ENCODE measurements around the gene AKAP13. TPM values are rescaled to one million over a fixed set of nuclear protein-coding genes. Genes with fewer than 3 reads are reported as not detected.

The AKAP13 gene
- total RNA-seq, 2 donors from 2014 or later, result 228 to 273 TPM

DNA sequence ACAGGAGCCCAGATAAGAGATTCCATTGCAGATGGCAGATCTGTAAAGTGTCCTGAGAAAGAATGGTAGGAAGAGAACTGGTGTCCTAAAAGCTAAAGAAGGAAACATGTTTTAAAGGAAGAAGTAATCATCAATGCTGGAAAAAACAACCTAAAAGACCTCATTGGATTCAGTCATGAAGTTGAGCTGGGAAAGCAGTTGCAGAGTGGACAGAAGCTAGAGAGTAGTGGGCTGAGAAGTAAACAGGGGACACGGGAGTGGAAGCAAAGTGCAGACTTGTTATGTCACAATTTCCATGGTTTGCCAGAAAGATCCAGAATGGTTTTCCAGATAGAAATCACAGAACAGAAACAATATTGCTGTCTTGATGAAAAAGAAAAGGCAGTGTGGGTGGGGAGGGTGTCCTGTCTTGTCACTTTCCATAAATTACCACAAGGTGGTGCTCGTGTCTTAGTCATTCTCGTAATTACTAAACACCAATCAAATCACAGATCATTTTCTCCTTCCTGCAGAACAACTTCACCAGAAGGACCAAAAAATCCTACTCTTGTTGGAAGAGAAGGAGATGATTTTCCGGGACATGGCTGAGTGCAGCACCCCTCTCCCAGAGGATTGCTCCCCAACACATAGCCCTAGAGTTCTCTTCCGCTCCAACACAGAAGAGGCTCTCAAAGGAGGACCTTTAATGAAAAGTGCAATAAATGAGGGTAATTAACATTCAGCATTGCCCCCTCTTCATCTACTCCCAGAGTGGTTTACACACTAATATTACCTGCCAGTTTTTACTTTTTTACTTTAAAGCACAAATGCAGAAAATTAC lies 349.8 kb downstream of the AKAP13 start:
- Histone ChIP-seq H3K4me1 (ENCODE audit: control insufficient read depth in 1 of 2, low read depth in 2 of 2) (peaks cover 18 to 22% of the 10 kb centered on the region in 2 donors), H3K27ac (no peak overlapping the region), H3K4me3 (no peak overlapping the region), H3K27me3 (replicated peaks; ENCODE audit: insufficient read depth) (no peaks in the 10 kb centered on the region), H3K36me3 (peaks cover 60% of the 10 kb centered on the region), H3K9me3 (peaks cover 7% of the 10 kb centered on the region)
- TF ChIP-seq, protein P1, sequence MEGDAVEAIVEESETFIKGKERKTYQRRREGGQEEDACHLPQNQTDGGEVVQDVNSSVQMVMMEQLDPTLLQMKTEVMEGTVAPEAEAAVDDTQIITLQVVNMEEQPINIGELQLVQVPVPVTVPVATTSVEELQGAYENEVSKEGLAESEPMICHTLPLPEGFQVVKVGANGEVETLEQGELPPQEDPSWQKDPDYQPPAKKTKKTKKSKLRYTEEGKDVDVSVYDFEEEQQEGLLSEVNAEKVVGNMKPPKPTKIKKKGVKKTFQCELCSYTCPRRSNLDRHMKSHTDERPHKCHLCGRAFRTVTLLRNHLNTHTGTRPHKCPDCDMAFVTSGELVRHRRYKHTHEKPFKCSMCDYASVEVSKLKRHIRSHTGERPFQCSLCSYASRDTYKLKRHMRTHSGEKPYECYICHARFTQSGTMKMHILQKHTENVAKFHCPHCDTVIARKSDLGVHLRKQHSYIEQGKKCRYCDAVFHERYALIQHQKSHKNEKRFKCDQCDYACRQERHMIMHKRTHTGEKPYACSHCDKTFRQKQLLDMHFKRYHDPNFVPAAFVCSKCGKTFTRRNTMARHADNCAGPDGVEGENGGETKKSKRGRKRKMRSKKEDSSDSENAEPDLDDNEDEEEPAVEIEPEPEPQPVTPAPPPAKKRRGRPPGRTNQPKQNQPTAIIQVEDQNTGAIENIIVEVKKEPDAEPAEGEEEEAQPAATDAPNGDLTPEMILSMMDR (IDR thresholded peaks at IDR 0.05), result peak; percentile 76
- DNase-seq (ENCODE audit: low spot score), result no peak
- ATAC-seq (ENCODE audit: insufficient number of reproducible peaks, low FRiP score, low read depth), result no peak

DNA sequence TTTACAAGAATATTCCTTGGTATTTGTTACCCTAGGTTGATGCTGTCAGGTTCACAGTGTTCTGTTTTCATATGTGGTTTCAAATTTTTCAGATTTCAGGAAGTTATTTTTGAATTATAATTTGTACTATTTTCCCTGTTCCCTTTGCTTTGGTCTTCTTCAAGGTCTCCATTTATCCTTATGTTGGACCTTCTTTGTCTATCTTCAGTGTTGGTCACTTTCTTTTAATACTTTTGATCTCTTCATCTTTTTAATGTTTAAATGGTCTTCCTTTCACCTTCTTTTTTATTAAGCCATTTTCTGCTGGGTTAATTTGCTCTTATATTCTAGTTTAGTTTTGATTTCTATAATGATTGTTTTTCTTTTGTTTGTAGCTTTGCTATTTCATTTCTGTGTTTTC lies 353.0 kb downstream of the AKAP13 start:
- TF ChIP-seq, protein P1 (IDR thresholded peaks at IDR 0.05), result no peak
- DNase-seq (ENCODE audit: low spot score), result no peak
- Histone ChIP-seq H3K4me3 (no peak overlapping the region), H3K27ac (no peak overlapping the region), H3K9me3 (peaks cover 7% of the 10 kb centered on the region), H3K4me1 (ENCODE audit: control insufficient read depth in 1 of 2, low read depth in 2 of 2) (no peaks in the 10 kb centered on the region), H3K27me3 (replicated peaks; ENCODE audit: insufficient read depth) (no peaks in the 10 kb centered on the region), H3K36me3 (peaks cover 58% of the 10 kb centered on the region)
- ATAC-seq (ENCODE audit: insufficient number of reproducible peaks, low FRiP score, low read depth), result no peak

DNA sequence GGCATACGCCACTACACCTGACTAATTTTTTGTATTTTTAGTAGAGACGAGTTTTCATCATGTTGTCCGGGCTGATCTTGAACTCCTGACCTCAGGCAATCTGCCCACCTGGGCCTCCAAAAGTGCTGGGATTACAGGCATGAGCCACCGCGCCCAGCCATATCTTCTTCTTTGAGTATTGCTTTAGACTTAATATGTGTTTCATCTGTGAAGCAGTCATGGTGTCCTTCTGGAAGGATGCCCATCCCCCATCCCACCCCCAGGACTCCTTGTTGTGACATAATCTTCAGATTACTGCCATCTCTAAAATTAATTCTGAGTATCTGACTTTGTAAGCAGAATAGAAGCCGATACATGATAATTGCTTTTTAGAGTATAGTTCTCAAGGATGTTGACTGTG lies 356.7 kb downstream of the AKAP13 start:
- Histone ChIP-seq H3K4me3 (no peak overlapping the region), H3K4me1 (ENCODE audit: control insufficient read depth in 1 of 2, low read depth in 2 of 2) (peaks cover 5 to 6% of the 10 kb centered on the region in 2 donors), H3K27me3 (replicated peaks; ENCODE audit: insufficient read depth) (no peaks in the 10 kb centered on the region), H3K9me3 (peaks cover 7% of the 10 kb centered on the region), H3K36me3 (peaks cover 40% of the 10 kb centered on the region), H3K27ac (no peak overlapping the region)
- DNase-seq (ENCODE audit: low spot score) (no peak), ATAC-seq (ENCODE audit: insufficient number of reproducible peaks, low FRiP score, low read depth) (no peak)
- TF ChIP-seq, protein P1 (IDR thresholded peaks at IDR 0.05), result no peak

DNA sequence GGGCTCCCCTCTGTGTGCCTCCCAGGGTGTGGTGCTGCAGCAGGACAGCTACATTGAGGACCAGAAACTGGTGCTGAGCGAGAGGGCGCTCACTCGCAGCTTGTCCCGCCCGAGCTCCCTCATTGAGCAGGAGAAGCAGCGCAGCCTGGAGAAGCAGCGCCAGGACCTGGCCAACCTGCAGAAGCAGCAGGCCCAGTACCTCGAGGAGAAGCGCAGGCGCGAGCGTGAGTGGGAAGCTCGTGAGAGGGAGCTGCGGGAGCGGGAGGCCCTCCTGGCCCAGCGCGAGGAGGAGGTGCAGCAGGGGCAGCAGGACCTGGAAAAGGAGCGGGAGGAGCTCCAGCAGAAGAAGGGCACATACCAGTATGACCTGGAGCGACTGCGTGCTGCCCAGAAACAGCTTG lies 360.6 kb downstream of the AKAP13 start:
- DNase-seq (ENCODE audit: low spot score) (no peak), ATAC-seq (ENCODE audit: insufficient number of reproducible peaks, low FRiP score, low read depth) (no peak)
- H3K9me3 ChIP-seq, result no peaks in the 10 kb centered on the region
- H3K4me3 ChIP-seq, result no peak overlapping the region
- no peak overlapping the region for H3K27ac ChIP-seq
- H3K4me1 ChIP-seq (ENCODE audit: control insufficient read depth in 1 of 2, low read depth in 2 of 2), result peaks cover 9 to 16% of the 10 kb centered on the region in 2 donors
- no peaks in the 10 kb centered on the region for H3K27me3 ChIP-seq (replicated peaks; ENCODE audit: insufficient read depth)
- H3K36me3 ChIP-seq, result peaks cover 48% of the 10 kb centered on the region
- TF ChIP-seq, protein P1 (IDR thresholded peaks at IDR 0.05), result no peak

DNA sequence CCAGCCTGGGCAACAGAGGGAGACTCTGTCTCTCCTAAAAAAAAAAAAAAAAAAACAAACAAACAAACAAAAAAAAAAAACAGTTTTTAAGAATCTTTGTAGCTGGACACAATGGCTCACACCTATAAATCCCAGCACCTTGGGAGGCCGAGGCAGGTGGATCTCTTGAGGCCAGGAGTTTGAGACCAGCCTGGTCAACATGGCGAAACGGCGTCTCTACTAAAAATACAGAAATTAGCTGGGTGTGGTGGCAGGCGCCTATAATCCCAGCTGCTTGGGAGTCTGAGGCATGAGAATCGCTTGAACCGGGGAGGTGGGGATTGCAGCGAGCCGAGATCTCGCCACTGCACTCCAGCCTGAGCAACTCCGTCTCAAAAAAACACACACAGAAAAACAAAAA lies 361.3 kb downstream of the AKAP13 start:
- H3K4me1 ChIP-seq (ENCODE audit: control insufficient read depth in 1 of 2, low read depth in 2 of 2), result peaks cover 9 to 16% of the 10 kb centered on the region in 2 donors
- DNase-seq (ENCODE audit: low spot score) (no peak), ATAC-seq (ENCODE audit: insufficient number of reproducible peaks, low FRiP score, low read depth) (no peak)
- no peaks in the 10 kb centered on the region for H3K27me3 ChIP-seq (replicated peaks; ENCODE audit: insufficient read depth)
- TF ChIP-seq, protein P1 (IDR thresholded peaks at IDR 0.05), result no peak
- H3K36me3 ChIP-seq, result peaks cover 44% of the 10 kb centered on the region
- no peak overlapping the region for H3K4me3 ChIP-seq
- H3K9me3 ChIP-seq, result no peaks in the 10 kb centered on the region
- peak overlapping the region; percentile 49 to 51 for H3K27ac ChIP-seq

Data from thoracic aorta (tissue), 2 donors.